ENCODE measurements around the gene FSTL4. TPM values are rescaled to one million over a fixed set of nuclear protein-coding genes. Genes with fewer than 3 reads are reported as not detected.

The FSTL4 gene
- total and polyA plus RNA-seq, 2 donors from 2014 or later = 0.09 to 4.0 TPM

DNA sequence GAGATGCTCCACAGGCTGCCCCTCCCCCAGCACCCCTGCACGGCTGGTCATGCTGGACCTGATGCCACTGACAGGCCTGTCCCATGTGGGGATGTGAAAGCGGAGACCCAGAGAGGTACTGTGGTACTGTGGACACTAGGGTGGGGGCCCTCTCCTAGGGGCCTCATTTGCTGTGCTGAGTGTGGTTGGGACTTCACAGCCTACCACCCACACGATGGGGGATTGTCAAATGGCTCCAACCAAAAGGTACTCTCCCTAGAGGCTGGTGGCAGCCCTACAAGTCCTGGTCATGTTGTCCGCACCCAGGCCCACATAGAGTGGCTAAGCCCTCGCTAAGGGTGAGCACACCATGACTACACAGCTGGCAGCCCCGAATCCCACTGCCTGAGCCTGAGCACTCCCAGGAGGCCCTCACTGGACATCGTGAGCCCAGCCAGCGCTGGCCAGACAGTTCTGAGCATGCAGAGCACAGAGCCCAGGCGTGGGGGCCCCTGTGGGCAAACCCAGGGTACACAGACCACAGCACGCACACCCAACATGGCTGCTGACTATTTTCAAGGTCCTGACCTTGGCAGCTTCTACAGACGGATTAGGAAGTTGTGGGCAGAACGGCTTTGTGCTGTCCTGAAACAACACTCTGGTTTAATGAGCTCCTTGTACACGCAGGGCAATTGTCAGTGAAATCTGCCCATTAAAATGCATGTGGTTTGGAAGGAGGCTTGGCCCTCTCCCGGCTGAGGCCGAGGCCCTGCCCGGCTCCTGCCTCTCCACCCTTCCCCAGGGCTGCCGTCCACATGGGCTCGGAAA, 346.4 kb downstream of the FSTL4 start:
- no peak overlapping the region for H3K27ac ChIP-seq (ENCODE audit: low read depth in 2 of 2, low read length in 2 of 2)
- H3K27me3 ChIP-seq (ENCODE audit: control insufficient read depth, insufficient read depth, low read length) = no peaks in the 10 kb centered on the region
- no peaks in the 10 kb centered on the region for H3K36me3 ChIP-seq (ENCODE audit: control insufficient read depth in 2 of 3, insufficient read depth in 3 of 3, low read length in 3 of 3)
- no peak overlapping the region for H3K4me3 ChIP-seq (ENCODE audit: low read length in 3 of 3)
- FAIRE-seq = no peak
- DNase-seq = no peak
- intact Hi-C loops (cut with DNase I) = no loop called here
- H3K9ac ChIP-seq (ENCODE audit: low read length in 3 of 3) = no peak overlapping the region
- no peaks in the 10 kb centered on the region for H3K9me3 ChIP-seq (ENCODE audit: control insufficient read depth in 2 of 3, insufficient read depth in 1 of 3, low read length in 3 of 3)
- H3K4me1 ChIP-seq (ENCODE audit: control insufficient read depth in 2 of 3, insufficient read depth in 2 of 3, low read depth in 1 of 3, low read length in 3 of 3) = peaks cover 0 to 14% (median 10%) of the 10 kb centered on the region in 3 donors
- TF ChIP-seq CTCF (IDR thresholded peaks at IDR 0.05; ENCODE audit: borderline replicate concordance, extremely low read depth, insufficient read depth) = no peak

GRCh38 chr5:133265257-133265656, 347.1 kb downstream of the FSTL4 start:
- Histone ChIP-seq H3K36me3 (ENCODE audit: control insufficient read depth in 2 of 3, insufficient read depth in 3 of 3, low read length in 3 of 3) (no peaks in the 10 kb centered on the region), H3K27ac (ENCODE audit: low read depth in 2 of 2, low read length in 2 of 2) (no peak overlapping the region), H3K9me3 (ENCODE audit: control insufficient read depth in 2 of 3, insufficient read depth in 1 of 3, low read length in 3 of 3) (no peaks in the 10 kb centered on the region), H3K27me3 (ENCODE audit: control insufficient read depth, insufficient read depth, low read length) (no peaks in the 10 kb centered on the region), H3K9ac (ENCODE audit: low read length in 3 of 3) (no peak overlapping the region), H3K4me1 (ENCODE audit: control insufficient read depth in 2 of 3, insufficient read depth in 2 of 3, low read depth in 1 of 3, low read length in 3 of 3) (peaks cover 0 to 14% (median 10%) of the 10 kb centered on the region in 3 donors), H3K4me3 (ENCODE audit: low read length in 3 of 3) (no peak overlapping the region)
- FAIRE-seq = no peak
- no peak for TF ChIP-seq CTCF (IDR thresholded peaks at IDR 0.05; ENCODE audit: borderline replicate concordance, extremely low read depth, insufficient read depth)
- DNase-seq = no peak
- intact Hi-C loops (cut with DNase I) = no loop called here

DNA sequence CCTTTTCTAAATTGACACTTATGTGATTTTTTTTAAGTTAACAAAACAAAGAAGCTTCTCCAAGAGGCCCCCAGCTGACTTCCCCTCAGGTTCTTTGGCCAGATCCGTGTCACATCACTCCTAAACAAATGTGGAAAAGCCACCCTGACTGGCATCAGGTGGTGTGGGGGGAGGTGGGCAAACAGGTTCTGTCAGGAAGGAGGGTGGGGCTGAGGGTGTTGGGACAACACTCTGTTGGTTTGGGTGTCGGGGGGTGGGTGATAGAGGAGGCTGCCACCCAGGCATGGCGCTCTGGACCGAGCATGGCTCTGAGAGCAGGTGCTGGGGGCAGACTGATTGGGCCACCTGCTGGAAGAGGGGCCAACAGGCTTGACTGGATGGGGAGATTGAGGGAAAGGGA, 349.7 kb downstream of the FSTL4 start:
- Histone ChIP-seq H3K9ac (ENCODE audit: low read length in 3 of 3) (no peak overlapping the region), H3K27ac (ENCODE audit: low read depth in 2 of 2, low read length in 2 of 2) (no peak overlapping the region), H3K27me3 (ENCODE audit: control insufficient read depth, insufficient read depth, low read length) (no peaks in the 10 kb centered on the region), H3K4me3 (ENCODE audit: low read length in 3 of 3) (no peak overlapping the region), H3K4me1 (ENCODE audit: control insufficient read depth in 2 of 3, insufficient read depth in 2 of 3, low read depth in 1 of 3, low read length in 3 of 3) (peaks cover 0 to 10% (median 8%) of the 10 kb centered on the region in 3 donors), H3K9me3 (ENCODE audit: control insufficient read depth in 2 of 3, insufficient read depth in 1 of 3, low read length in 3 of 3) (no peaks in the 10 kb centered on the region), H3K36me3 (ENCODE audit: control insufficient read depth in 2 of 3, insufficient read depth in 3 of 3, low read length in 3 of 3) (no peaks in the 10 kb centered on the region)
- intact Hi-C loops (cut with DNase I) = no loop called here
- FAIRE-seq = no peak
- DNase-seq = no peak
- no peak for TF ChIP-seq CTCF (IDR thresholded peaks at IDR 0.05; ENCODE audit: borderline replicate concordance, extremely low read depth, insufficient read depth)
